ENCODE measurements around the gene MXRA8. TPM values are rescaled to one million over a fixed set of nuclear protein-coding genes. Genes with fewer than 3 reads are reported as not detected.
A peak's percentile ranks its signal among the peaks of the same experiment; 100 is the strongest.

Gene MXRA8
- total and polyA plus RNA-seq, 9 of the 15 experiments (the other 6 are each of a cell fraction or from before 2014, with no cell fraction given), result 0.66 to 11.3 (median 6.3) TPM

DNA sequence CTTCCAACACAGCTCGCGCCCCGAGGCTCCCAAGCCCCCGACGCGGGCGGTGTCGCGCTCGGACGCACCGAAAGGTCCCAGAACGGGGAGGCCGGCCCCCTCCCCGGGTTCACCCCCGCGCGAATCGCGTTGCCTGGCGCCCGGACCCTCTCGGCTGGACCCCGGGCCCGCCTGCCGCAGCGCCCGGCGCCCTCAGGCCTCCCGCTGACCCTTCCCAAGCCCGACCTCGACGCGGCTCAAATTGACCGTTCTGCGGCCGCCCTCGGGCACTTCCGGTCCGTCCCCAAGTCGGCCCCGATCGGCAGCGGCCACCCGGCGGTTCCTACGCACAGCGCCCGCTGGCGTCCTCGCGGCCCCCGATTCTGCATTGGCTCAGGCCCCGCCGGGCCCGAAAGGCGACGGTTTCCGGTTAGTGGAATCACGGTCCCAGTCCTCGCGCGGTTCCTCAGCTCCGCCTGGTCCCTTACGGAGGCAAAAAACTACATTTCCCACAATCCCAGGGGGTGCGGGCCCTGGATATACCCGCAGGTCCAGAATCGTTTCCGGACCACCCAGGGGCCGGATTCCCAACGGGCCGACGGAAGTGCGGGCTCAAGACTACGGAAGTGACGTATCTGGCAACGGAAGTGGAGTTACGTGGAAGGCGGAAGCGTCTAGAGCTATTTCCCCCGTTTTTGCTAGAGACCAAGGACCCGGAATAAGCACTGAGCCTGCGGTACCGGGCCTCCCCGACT, 16.7 kb upstream of the MXRA8 start, which contains the start of gene AURKAIP1 (continued):
- TF ChIP-seq, protein P1, sequence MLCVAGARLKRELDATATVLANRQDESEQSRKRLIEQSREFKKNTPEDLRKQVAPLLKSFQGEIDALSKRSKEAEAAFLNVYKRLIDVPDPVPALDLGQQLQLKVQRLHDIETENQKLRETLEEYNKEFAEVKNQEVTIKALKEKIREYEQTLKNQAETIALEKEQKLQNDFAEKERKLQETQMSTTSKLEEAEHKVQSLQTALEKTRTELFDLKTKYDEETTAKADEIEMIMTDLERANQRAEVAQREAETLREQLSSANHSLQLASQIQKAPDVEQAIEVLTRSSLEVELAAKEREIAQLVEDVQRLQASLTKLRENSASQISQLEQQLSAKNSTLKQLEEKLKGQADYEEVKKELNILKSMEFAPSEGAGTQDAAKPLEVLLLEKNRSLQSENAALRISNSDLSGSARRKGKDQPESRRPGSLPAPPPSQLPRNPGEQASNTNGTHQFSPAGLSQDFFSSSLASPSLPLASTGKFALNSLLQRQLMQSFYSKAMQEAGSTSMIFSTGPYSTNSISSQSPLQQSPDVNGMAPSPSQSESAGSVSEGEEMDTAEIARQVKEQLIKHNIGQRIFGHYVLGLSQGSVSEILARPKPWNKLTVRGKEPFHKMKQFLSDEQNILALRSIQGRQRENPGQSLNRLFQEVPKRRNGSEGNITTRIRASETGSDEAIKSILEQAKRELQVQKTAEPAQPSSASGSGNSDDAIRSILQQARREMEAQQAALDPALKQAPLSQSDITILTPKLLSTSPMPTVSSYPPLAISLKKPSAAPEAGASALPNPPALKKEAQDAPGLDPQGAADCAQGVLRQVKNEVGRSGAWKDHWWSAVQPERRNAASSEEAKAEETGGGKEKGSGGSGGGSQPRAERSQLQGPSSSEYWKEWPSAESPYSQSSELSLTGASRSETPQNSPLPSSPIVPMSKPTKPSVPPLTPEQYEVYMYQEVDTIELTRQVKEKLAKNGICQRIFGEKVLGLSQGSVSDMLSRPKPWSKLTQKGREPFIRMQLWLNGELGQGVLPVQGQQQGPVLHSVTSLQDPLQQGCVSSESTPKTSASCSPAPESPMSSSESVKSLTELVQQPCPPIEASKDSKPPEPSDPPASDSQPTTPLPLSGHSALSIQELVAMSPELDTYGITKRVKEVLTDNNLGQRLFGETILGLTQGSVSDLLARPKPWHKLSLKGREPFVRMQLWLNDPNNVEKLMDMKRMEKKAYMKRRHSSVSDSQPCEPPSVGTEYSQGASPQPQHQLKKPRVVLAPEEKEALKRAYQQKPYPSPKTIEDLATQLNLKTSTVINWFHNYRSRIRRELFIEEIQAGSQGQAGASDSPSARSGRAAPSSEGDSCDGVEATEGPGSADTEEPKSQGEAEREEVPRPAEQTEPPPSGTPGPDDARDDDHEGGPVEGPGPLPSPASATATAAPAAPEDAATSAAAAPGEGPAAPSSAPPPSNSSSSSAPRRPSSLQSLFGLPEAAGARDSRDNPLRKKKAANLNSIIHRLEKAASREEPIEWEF (CRISPR knock-in tag; IDR thresholded peaks at IDR 0.05), result no peak
- TF ChIP-seq ZNF431 (CRISPR knock-in tag; IDR thresholded peaks at IDR 0.05) (0 out of 2 replicates have a peak, but pooled peaks have one; percentile 40), XRCC3 (IDR thresholded peaks at IDR 0.05) (no peak; the same call in 1 of the 2 replicates), KAT2B (IDR thresholded peaks at IDR 0.05; ENCODE audit: low read depth, low read length) (no peak), FUS (optimal IDR thresholded peaks at IDR 0.05; ENCODE audit: low read depth, low read length) (peak; percentile 96), MCM5 (IDR thresholded peaks at IDR 0.05; ENCODE audit: low read depth) (no peak), ZNF780A (CRISPR knock-in tag; IDR thresholded peaks at IDR 0.05) (no peak), ZNF707 (CRISPR knock-in tag; conservative IDR thresholded peaks at IDR 0.05) (peak; percentile 59; the same call in 1 of the 2 replicates), RBFOX2 (IDR thresholded peaks at IDR 0.05; ENCODE audit: low read depth, low read length) (peak; percentile 91), CBFA2T3 (IDR thresholded peaks at IDR 0.05) (peak; percentile 37; the same call in 1 of the 2 replicates), NFE2L1 (tag; IDR thresholded peaks at IDR 0.05; ENCODE audit: borderline replicate concordance, low read depth) (no peak), ZNF589 (CRISPR knock-in tag; IDR thresholded peaks at IDR 0.05; ENCODE audit: low read depth) (peak; percentile 85), ZNF778 (CRISPR knock-in tag; IDR thresholded peaks at IDR 0.05) (no peak), ARID1B (IDR thresholded peaks at IDR 0.05) (no peak; the same call in 1 of the 2 replicates), TAF7 (tag; IDR thresholded peaks at IDR 0.05) (no peak)
- TF ChIP-seq, protein P2, sequence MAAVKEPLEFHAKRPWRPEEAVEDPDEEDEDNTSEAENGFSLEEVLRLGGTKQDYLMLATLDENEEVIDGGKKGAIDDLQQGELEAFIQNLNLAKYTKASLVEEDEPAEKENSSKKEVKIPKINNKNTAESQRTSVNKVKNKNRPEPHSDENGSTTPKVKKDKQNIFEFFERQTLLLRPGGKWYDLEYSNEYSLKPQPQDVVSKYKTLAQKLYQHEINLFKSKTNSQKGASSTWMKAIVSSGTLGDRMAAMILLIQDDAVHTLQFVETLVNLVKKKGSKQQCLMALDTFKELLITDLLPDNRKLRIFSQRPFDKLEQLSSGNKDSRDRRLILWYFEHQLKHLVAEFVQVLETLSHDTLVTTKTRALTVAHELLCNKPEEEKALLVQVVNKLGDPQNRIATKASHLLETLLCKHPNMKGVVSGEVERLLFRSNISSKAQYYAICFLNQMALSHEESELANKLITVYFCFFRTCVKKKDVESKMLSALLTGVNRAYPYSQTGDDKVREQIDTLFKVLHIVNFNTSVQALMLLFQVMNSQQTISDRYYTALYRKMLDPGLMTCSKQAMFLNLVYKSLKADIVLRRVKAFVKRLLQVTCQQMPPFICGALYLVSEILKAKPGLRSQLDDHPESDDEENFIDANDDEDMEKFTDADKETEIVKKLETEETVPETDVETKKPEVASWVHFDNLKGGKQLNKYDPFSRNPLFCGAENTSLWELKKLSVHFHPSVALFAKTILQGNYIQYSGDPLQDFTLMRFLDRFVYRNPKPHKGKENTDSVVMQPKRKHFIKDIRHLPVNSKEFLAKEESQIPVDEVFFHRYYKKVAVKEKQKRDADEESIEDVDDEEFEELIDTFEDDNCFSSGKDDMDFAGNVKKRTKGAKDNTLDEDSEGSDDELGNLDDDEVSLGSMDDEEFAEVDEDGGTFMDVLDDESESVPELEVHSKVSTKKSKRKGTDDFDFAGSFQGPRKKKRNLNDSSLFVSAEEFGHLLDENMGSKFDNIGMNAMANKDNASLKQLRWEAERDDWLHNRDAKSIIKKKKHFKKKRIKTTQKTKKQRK (IDR thresholded peaks at IDR 0.05; ENCODE audit: borderline replicate concordance, low read depth, low read length), result 0 out of 2 replicates have a peak, but pooled peaks have one; percentile 34
- TF ChIP-seq, protein P3, sequence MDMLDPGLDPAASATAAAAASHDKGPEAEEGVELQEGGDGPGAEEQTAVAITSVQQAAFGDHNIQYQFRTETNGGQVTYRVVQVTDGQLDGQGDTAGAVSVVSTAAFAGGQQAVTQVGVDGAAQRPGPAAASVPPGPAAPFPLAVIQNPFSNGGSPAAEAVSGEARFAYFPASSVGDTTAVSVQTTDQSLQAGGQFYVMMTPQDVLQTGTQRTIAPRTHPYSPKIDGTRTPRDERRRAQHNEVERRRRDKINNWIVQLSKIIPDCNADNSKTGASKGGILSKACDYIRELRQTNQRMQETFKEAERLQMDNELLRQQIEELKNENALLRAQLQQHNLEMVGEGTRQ (CRISPR knock-in tag; IDR thresholded peaks at IDR 0.05), result no peak; the same call in 1 of the 2 replicates
- TF ChIP-seq, protein P4, sequence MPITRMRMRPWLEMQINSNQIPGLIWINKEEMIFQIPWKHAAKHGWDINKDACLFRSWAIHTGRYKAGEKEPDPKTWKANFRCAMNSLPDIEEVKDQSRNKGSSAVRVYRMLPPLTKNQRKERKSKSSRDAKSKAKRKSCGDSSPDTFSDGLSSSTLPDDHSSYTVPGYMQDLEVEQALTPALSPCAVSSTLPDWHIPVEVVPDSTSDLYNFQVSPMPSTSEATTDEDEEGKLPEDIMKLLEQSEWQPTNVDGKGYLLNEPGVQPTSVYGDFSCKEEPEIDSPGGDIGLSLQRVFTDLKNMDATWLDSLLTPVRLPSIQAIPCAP (CRISPR knock-in tag; IDR thresholded peaks at IDR 0.05; ENCODE audit: borderline replicate concordance), result no peak
